Breast epithelium (tissue), 3 donors: ENCODE results near the gene LBX1.

Source experiments
- CTCF ChIP-seq, 3 donors: fragments of 450-650 bp; IDR thresholded peaks; one replicate each; pipeline ENCODE4 v1.5.1; 2016 to 2017; ENCODE audit warnings: antibody characterized with exemption in 3 of 3, mild to moderate bottlenecking in 3 of 3, moderate library complexity in 3 of 3
- POLR2A ChIP-seq: fragments of 450-650 bp; IDR thresholded peaks from one replicate; pipeline ENCODE4 v1.6.1; 2016; ENCODE audit warnings: antibody characterized with exemption, mild to moderate bottlenecking, moderate library complexity

GRCh38 chr10:101270763-101271162 is 41.5 kb upstream of the LBX1 start:
- no peak for TF ChIP-seq CTCF (IDR thresholded peaks at IDR 0.05)
- no peak for TF ChIP-seq POLR2A
